Measurements from ENCODE around the gene CCL17.
"Not testable (repeated sequence)": the region's sequence is repeated elsewhere in the genome, so short reads cannot be mapped to it uniquely, and the experiment has no call there.

Gene CCL17

DNA sequence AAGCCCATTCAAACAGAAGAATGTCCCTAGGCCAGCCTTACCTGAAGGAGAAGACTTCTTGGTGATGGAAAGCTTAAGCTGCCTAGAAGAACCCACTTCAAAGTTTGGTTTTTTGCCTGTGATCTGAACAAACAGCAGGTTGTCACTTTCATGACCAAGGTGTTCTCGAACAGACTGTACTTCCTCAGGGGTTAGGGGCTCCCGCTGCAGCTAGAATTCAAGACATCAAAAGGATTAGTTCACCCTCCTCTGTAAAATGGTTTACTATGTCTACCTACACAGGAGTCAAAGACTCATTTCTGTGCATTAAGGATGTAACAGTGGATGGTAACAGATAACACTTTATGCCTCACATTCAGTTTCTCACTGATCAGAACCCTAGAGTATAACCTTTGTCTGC is 29.4 kb downstream of the CCL17 start:
- no peak for DNase-seq
- Histone ChIP-seq H3K27me3 (ENCODE audit: insufficient read depth, low read depth, severe bottlenecking) (no peaks in the 10 kb centered on the region), H3K27ac (no peak overlapping the region), H3K36me3 (peaks cover 68% of the 10 kb centered on the region), H3K9me3 (ENCODE audit: severe bottlenecking) (no peaks in the 10 kb centered on the region), H3K4me3 (ENCODE audit: low read depth, low read length) (no peak overlapping the region)
- TF ChIP-seq, protein P1, sequence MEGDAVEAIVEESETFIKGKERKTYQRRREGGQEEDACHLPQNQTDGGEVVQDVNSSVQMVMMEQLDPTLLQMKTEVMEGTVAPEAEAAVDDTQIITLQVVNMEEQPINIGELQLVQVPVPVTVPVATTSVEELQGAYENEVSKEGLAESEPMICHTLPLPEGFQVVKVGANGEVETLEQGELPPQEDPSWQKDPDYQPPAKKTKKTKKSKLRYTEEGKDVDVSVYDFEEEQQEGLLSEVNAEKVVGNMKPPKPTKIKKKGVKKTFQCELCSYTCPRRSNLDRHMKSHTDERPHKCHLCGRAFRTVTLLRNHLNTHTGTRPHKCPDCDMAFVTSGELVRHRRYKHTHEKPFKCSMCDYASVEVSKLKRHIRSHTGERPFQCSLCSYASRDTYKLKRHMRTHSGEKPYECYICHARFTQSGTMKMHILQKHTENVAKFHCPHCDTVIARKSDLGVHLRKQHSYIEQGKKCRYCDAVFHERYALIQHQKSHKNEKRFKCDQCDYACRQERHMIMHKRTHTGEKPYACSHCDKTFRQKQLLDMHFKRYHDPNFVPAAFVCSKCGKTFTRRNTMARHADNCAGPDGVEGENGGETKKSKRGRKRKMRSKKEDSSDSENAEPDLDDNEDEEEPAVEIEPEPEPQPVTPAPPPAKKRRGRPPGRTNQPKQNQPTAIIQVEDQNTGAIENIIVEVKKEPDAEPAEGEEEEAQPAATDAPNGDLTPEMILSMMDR (IDR thresholded peaks at IDR 0.05; ENCODE audit: low read depth, low read length) = no peak

DNA sequence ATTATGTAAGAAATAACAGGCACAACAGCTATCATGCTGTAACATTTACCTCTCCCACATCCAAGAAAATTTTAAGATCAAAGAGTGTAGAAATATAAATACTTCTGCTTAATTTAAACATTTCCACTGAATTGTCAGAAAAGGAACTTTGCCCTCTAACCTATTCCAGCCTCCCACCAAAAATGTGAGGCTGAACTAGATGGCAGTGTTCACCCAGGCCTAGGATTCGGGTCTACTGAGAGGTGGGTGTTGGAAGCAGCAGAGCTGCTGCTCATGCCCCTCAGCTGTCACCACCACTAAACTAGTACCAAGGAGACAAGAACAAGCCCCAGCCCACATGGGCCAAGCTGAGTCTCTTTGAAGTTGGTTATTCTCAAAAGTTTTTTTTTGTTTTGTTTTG is 31.3 kb downstream of the CCL17 start:
- Histone ChIP-seq H3K27me3 (ENCODE audit: insufficient read depth, low read depth, severe bottlenecking) (no peaks in the 10 kb centered on the region), H3K4me3 (ENCODE audit: low read depth, low read length) (no peak overlapping the region), H3K27ac (no peak overlapping the region), H3K9me3 (ENCODE audit: severe bottlenecking) (peaks cover 3% of the 10 kb centered on the region), H3K36me3 (peaks cover 65% of the 10 kb centered on the region)
- TF ChIP-seq, protein P1 (IDR thresholded peaks at IDR 0.05; ENCODE audit: low read depth, low read length) = no peak
- no peak for DNase-seq

DNA sequence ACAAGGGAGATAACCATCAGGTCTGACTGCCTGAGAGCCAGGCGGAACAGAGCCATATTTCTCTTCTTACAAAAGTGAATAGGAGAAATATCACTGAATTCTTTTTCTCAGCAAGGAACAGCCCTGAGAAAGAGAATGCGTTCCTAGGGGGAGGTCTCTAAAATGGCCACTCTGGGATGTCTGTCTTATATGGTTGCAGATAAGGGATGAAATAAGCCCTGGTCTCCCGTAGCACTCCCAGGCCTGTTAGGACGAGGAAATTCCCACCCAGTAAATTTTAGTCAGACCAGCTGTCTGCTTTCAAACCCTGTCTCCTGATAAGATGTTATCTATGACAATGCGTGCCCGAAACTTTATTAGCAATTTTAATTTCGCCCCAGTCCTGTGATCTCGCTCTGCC is 35.4 kb downstream of the CCL17 start:
- peaks cover 30% of the 10 kb centered on the region for H3K36me3 ChIP-seq
- not testable (repeated sequence) for H3K27ac ChIP-seq; H3K27me3 ChIP-seq (ENCODE audit: insufficient read depth, low read depth, severe bottlenecking)

DNA sequence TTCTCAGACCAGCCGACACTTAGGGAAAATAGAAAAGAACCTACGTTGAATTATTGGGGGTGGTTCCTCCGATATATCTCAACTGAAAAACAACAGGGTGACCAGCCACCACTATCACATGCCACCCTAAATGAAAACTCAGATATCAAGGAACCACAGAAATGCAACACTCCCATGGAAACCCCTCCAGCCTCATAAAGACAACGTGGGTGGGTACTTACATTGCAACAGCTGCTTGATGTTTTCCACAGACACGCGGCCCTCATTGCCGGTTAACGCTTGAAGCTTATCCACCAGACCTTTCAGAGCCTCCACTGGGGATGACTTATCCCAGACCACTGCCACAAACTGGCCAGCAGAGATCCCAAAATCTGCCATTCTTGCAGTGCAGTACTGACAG is 36.0 kb downstream of the CCL17 start:
- H3K36me3 ChIP-seq = peaks cover 24% of the 10 kb centered on the region
- DNase-seq; H3K27me3 ChIP-seq (ENCODE audit: insufficient read depth, low read depth, severe bottlenecking); H3K27ac ChIP-seq; H3K4me3 ChIP-seq (ENCODE audit: low read depth, low read length); H3K9me3 ChIP-seq (ENCODE audit: severe bottlenecking): not testable (repeated sequence)

More for the DNA sequence above, 35.4 kb downstream of the CCL17 start:
- not testable (repeated sequence) for H3K4me3 ChIP-seq (ENCODE audit: low read depth, low read length); DNase-seq; H3K9me3 ChIP-seq (ENCODE audit: severe bottlenecking)

DNA sequence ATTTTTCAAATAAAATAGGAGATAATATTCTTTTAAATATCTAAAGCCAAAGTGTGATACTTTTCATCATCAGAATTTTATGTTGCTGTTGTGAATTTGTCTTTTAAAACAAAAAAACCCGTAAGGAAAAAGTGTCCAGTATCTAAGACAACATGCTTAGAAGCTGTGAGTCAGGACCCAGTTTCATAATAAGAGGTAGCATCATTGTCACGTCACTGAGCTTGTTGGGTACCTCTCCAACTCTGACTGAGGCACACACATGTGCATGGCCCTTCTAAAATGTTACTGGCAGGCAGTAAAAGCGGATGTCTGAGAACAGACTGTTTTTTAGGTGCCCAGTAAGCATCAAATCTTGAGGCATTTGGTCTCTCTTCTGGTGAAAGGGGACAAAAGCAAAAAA is 40.1 kb downstream of the CCL17 start:
- no peak for DNase-seq
- Histone ChIP-seq H3K9me3 (ENCODE audit: severe bottlenecking) (peaks cover 5% of the 10 kb centered on the region), H3K36me3 (peaks cover 15% of the 10 kb centered on the region), H3K27ac (no peak overlapping the region), H3K4me3 (ENCODE audit: low read depth, low read length) (no peak overlapping the region), H3K27me3 (ENCODE audit: insufficient read depth, low read depth, severe bottlenecking) (no peaks in the 10 kb centered on the region)
- TF ChIP-seq, protein P1 (IDR thresholded peaks at IDR 0.05; ENCODE audit: low read depth, low read length) = no peak

DNA sequence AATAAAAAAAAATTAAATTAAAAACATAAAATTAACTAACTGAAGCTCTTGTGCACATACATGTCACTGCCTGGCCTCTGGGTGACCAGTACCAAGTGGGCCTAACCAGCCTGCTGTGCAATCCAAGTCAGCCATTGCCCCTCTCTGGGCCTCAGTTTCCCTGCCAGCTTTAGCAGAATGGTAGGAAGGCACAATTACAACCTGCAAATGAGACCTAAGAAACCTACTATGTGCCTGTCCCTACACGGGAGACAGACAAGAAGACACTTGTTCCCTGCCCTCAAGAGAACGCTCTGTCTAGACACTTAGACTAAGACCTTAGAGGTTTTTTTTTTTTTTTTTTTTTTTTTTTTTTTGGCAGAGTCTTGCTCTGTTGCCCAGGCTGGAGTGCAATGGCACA is 40.9 kb downstream of the CCL17 start:
- Histone ChIP-seq H3K27me3 (ENCODE audit: insufficient read depth, low read depth, severe bottlenecking) (no peaks in the 10 kb centered on the region), H3K4me3 (ENCODE audit: low read depth, low read length) (no peak overlapping the region), H3K36me3 (peaks cover 9% of the 10 kb centered on the region), H3K27ac (no peak overlapping the region), H3K9me3 (ENCODE audit: severe bottlenecking) (peaks cover 3% of the 10 kb centered on the region)
- no peak for DNase-seq
- TF ChIP-seq, protein P1 (IDR thresholded peaks at IDR 0.05; ENCODE audit: low read depth, low read length) = no peak

DNA sequence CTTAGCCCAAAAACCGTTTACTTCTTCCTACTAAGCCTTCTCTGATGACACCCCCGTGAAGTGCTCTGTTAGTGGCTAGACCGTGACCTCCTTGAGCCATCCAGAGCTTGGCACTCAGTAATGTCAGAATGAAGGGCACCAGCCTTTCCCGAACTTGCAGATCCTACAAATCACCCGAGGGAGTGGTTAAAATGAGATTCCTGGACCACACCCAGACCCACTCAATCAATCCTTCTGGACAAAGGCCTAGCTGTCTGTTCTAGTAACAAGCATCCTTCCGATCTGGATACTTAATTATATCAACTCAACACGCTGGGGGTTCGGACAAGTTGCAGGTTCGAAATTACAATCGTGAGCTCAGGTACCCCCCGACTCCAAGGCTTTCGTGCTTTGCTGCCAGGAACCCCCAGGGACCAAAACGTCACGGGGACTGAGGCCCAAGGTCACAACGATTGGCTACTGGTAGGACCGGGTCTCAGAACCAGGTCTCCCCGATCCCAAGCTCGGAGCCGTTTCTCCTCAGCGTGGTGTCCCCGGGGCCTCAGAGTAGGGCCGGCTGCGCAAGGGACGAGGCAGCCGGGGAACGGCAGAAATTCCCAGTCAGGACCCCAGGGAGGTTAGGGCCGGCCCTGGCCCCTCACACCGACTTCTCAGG is 42.1 kb downstream of the CCL17 start:
- Histone ChIP-seq H3K36me3 (peaks cover 7% of the 10 kb centered on the region), H3K27ac (peak overlapping the region; percentile 91), H3K9me3 (ENCODE audit: severe bottlenecking) (no peaks in the 10 kb centered on the region), H3K27me3 (ENCODE audit: insufficient read depth, low read depth, severe bottlenecking) (no peaks in the 10 kb centered on the region), H3K4me3 (ENCODE audit: low read depth, low read length) (peak overlapping the region; percentile 80)
- TF ChIP-seq, protein P1 (IDR thresholded peaks at IDR 0.05; ENCODE audit: low read depth, low read length) = no peak
- peak; percentile 16 for DNase-seq
